Bone marrow (tissue), 2 donors: ENCODE results near the gene TH.
"Not testable (repeated sequence)": the region's sequence is repeated elsewhere in the genome, so short reads cannot be mapped to it uniquely, and the experiment has no call there.

Experiments
- DNase-seq, 2 donors: peaks; one replicate each; lab custom pipeline; 2025; lab: John Stamatoyannopoulos, UW

The TH gene

GRCh38 chr11:2178055-2178773, 6.6 kb upstream of the TH start:
- not testable (repeated sequence) for DNase-seq

GRCh38 chr11:2177076-2177475, 5.5 kb upstream of the TH start:
- DNase-seq, result no peak

- DNase-seq, result no peak
Measured at GRCh38 chr11:2176389-2176900, 4.8 kb upstream of the TH start.

- no peak for DNase-seq
Measured at GRCh38 chr11:2175659-2176058, 4.0 kb upstream of the TH start.

GRCh38 chr11:2174361-2174760, 2.7 kb upstream of the TH start:
- DNase-seq, result no peak

- DNase-seq, result no peak
Measured at GRCh38 chr11:2173761-2174160, 2.1 kb upstream of the TH start.

GRCh38 chr11:2173150-2173693, 1.6 kb upstream of the TH start:
- no peak for DNase-seq

- no peak for DNase-seq
Measured at GRCh38 chr11:2172676-2173075, 1.1 kb upstream of the TH start.

GRCh38 chr11:2169626-2170570, 1.7 kb downstream of the TH start:
- no peak for DNase-seq

GRCh38 chr11:2169005-2169378, 2.6 kb downstream of the TH start:
- DNase-seq, result no peak

- no peak for DNase-seq
Measured at GRCh38 chr11:2168286-2169004, 3.2 kb downstream of the TH start.

- no peak for DNase-seq
Measured at GRCh38 chr11:2167141-2168045, 4.2 kb downstream of the TH start.

GRCh38 chr11:2166091-2166851, 5.3 kb downstream of the TH start:
- DNase-seq, result no peak

GRCh38 chr11:2165571-2165970, 6.0 kb downstream of the TH start:
- DNase-seq, result no peak

- no peak for DNase-seq
Measured at GRCh38 chr11:2164861-2165555, 6.6 kb downstream of the TH start.

GRCh38 chr11:2164081-2164480, 7.5 kb downstream of the TH start:
- DNase-seq, result no peak

- no peak for DNase-seq
Measured at GRCh38 chr11:2163428-2163978, 8.1 kb downstream of the TH start.

GRCh38 chr11:2160736-2161259, 10.8 kb downstream of the TH start, which contains the start of gene INS:
Gene INS, minus strand, starts transcription at chr11:2161209. Its CDS starts 238 bp downstream, at chr11:2160971.
- DNase-seq, result no peak
